ENCODE measurements around the gene KCMF1.

GRCh38 chr2:84991404-84992160, 20.6 kb downstream of the KCMF1 start:
- TF ChIP-seq POLR2A (IDR thresholded peaks at IDR 0.05; ENCODE audit: low read depth, low read length) = no peak
- TF ChIP-seq TAF1 (IDR thresholded peaks at IDR 0.05; ENCODE audit: borderline replicate concordance, low read depth, low read length) = no peak
